IMR-90 (cell line): ENCODE results near the gene OR1Q1.

Experiments used
- CHD1 ChIP-seq: IDR thresholded peaks from 2 replicates; pipeline ENCODE4 v1.6.1; 2012; ENCODE audit warnings: low read depth, low read length, improper control_type of control experiment
- POLR2A ChIP-seq: IDR thresholded peaks from 2 replicates; pipeline ENCODE4 v1.6.1; 2012; ENCODE audit warnings: mild to moderate bottlenecking, low read depth, low read length
- RFX5 ChIP-seq: IDR thresholded peaks from 2 replicates; pipeline ENCODE4 v1.8.0; 2012; ENCODE audit warnings: low read depth, mild to moderate bottlenecking, low read length, moderate library complexity
- SMC3 ChIP-seq: fragments of 150-350 bp; IDR thresholded peaks from 2 replicates; pipeline ENCODE4 v1.6.1; 2016; ENCODE audit warnings: low read depth, mild to moderate bottlenecking, antibody characterized with exemption, low read length, moderate library complexity
- TF ChIP-seq, protein P1 (sequence below): conservative IDR thresholded peaks from 2 replicates; pipeline ENCODE4 v1.5.1; 2012; ENCODE audit warnings: mild to moderate bottlenecking, low read depth, low read length, improper control_type of control experiment

- TF ChIP-seq, protein P1, sequence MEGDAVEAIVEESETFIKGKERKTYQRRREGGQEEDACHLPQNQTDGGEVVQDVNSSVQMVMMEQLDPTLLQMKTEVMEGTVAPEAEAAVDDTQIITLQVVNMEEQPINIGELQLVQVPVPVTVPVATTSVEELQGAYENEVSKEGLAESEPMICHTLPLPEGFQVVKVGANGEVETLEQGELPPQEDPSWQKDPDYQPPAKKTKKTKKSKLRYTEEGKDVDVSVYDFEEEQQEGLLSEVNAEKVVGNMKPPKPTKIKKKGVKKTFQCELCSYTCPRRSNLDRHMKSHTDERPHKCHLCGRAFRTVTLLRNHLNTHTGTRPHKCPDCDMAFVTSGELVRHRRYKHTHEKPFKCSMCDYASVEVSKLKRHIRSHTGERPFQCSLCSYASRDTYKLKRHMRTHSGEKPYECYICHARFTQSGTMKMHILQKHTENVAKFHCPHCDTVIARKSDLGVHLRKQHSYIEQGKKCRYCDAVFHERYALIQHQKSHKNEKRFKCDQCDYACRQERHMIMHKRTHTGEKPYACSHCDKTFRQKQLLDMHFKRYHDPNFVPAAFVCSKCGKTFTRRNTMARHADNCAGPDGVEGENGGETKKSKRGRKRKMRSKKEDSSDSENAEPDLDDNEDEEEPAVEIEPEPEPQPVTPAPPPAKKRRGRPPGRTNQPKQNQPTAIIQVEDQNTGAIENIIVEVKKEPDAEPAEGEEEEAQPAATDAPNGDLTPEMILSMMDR, result no peak
- TF ChIP-seq CHD1 (no peak), POLR2A (no peak), SMC3 (no peak), RFX5 (no peak)
These were observed 34.7 kb upstream of the OR1Q1 start for GRCh38 chr9:122579874-122580273.
